GM13977 (cell line): ENCODE results near the gene WFS1.

Experiments used
- DNase-seq: peaks from one replicate; pipeline ENCODE4 v3.0.0; 2012; ENCODE audit warnings: low spot score
- CTCF ChIP-seq: IDR thresholded peaks from 2 replicates; pipeline ENCODE4 v1.5.1; 2012; ENCODE audit warnings: mild to moderate bottlenecking, control low read depth; ENCODE audit not compliant: insufficient read depth; ENCODE audit errors: extremely low read depth, missing control alignments
- in situ Hi-C: fragments of 300-500 bp; cut with MboI; formaldehyde crosslinking; loops from one replicate; pipeline ENCODE4 v1.12.0; 2022; ENCODE audit warnings: low sequenced_read_pairs, low pct_unique_long_range_greater_than_20kb, mixed read lengths, inconsistent platforms; ENCODE audit not compliant: unreplicated experiment

WFS1 gene

GRCh38 chr4:6309777-6310176 is 40.1 kb downstream of the WFS1 start:
- in situ Hi-C loops: no loop called here
- no peak for TF ChIP-seq CTCF

GRCh38 chr4:6313216-6313615 is 43.6 kb downstream of the WFS1 start:
- DNase-seq: no peak

More at GRCh38 chr4:6309777-6310176, 40.1 kb downstream of the WFS1 start:
- DNase-seq: no peak

GRCh38 chr4:6316461-6317003 is 46.9 kb downstream of the WFS1 start:
- DNase-seq: no peak
- in situ Hi-C loops: no loop called here
- TF ChIP-seq CTCF: no peak

More at GRCh38 chr4:6313216-6313615, 43.6 kb downstream of the WFS1 start:
- in situ Hi-C loops: no loop called here
- TF ChIP-seq CTCF: no peak

GRCh38 chr4:6318206-6318605 is 48.6 kb downstream of the WFS1 start:
- DNase-seq: no peak
- TF ChIP-seq CTCF: no peak
- in situ Hi-C loops: no loop called here

- DNase-seq: no peak
- in situ Hi-C loops: no loop called here
- TF ChIP-seq CTCF: no peak
Observed at GRCh38 chr4:6319530-6320150, 50.0 kb downstream of the WFS1 start.

GRCh38 chr4:6320663-6321062 is 51.0 kb downstream of the WFS1 start:
- in situ Hi-C loops: no loop called here
- no peak for TF ChIP-seq CTCF
- DNase-seq: no peak

GRCh38 chr4:6321361-6321760 is 51.7 kb downstream of the WFS1 start:
- DNase-seq: no peak
- TF ChIP-seq CTCF: no peak
- in situ Hi-C loops: no loop called here
